Endothelial cell of umbilical vein (primary cell): ENCODE data around the gene ZNF132. TPM values are rescaled to one million over a fixed set of nuclear protein-coding genes. Genes with fewer than 3 reads are reported as not detected.
A peak's percentile ranks its signal among the peaks of the same experiment; 100 is the strongest.

Experiments
- BruUV-seq: library from RNA; stranded (reverse); fragments of 400-500 nt; replicated peaks from 2 replicates; lab custom pipeline; 2021; lab: Mats Ljungman, UMichigan
- CTCF ChIA-PET: fragments of 300-600, 350-600 bp; sonication (Branson Sonifier 250); formaldehyde crosslinking; loops from one replicate; lab custom pipeline; 2021; ENCODE audit warnings: antibody characterized with exemption, inconsistent platforms; lab: Charles Lee
- POLR2A ChIA-PET: fragments of 300-600, 350-600 bp; sonication (Branson Sonifier 250); formaldehyde crosslinking; loops from one replicate; lab custom pipeline; 2021; ENCODE audit warnings: antibody characterized with exemption, inconsistent platforms; lab: Charles Lee
- DNase-seq: peaks from one replicate; pipeline ENCODE4 v3.0.0-alpha.2; 2011; ENCODE audit warnings: low read depth, low spot score
- FAIRE-seq: peaks from 2 replicates; lab custom pipeline; 2011; peaks lifted over from hg19 to GRCh38; lab: Jason Lieb, UNC
- H2AFZ ChIP-seq: 2 replicates; pipeline ENCODE4 v1.6.0; 2012; ENCODE audit warnings: low read depth, low read length, control low read depth, inconsistent platforms
- H3K27ac ChIP-seq: 2 replicates; pipeline ENCODE4 v1.5.1; 2011; ENCODE audit warnings: low read depth, mild to moderate bottlenecking, control low read depth, low read length, moderate library complexity; ENCODE audit not compliant: insufficient read depth
- H3K27me3 ChIP-seq, 2 experiments: 2 replicates each; pipeline versions ENCODE4 v1.6.0 to v1.6.1; 2011; ENCODE audit warnings: low read length in 2 of 2, mixed read lengths in 1 of 2; ENCODE audit not compliant: control insufficient read depth in 2 of 2, insufficient read depth in 2 of 2
- H3K36me3 ChIP-seq, 2 experiments: 2 replicates in 1 of 2; 3 replicates in 1 of 2; pipeline ENCODE4 v1.5.1; 2011; ENCODE audit warnings: low read length in 2 of 2, mild to moderate bottlenecking in 1 of 2, moderate library complexity in 1 of 2; ENCODE audit not compliant: control insufficient read depth in 2 of 2, insufficient read depth in 2 of 2; ENCODE audit errors: extremely low read depth in 1 of 2
- H3K4me1 ChIP-seq: 3 replicates; pipeline ENCODE4 v1.5.1; 2011; ENCODE audit warnings: mild to moderate bottlenecking, low read length; ENCODE audit not compliant: control insufficient read depth, insufficient read depth; ENCODE audit errors: extremely low read depth
- H3K4me2 ChIP-seq: 2 replicates; pipeline ENCODE4 v1.6.1; 2011; ENCODE audit warnings: low read length, control low read depth, mixed read lengths; ENCODE audit not compliant: insufficient read depth
- H3K4me3 ChIP-seq, 3 experiments: fragments of 200-600 bp in 1 of 3; sonication (generic), shearing (Covaris generic) in 1 of 3; replicated peaks in 1 of 3; 2 replicates each; pipeline ENCODE4 v1.5.1; 2011 to 2016; ENCODE audit warnings: control low read depth in 3 of 3, low read length in 3 of 3, mild to moderate bottlenecking in 2 of 3, inconsistent platforms in 1 of 3, low read depth in 1 of 3, moderate library complexity in 1 of 3; ENCODE audit not compliant: insufficient read depth in 1 of 3
- H3K79me2 ChIP-seq: 2 replicates; pipeline ENCODE4 v1.6.0; 2012; ENCODE audit warnings: low read length, inconsistent platforms; ENCODE audit not compliant: control insufficient read depth, insufficient read depth
- H3K9ac ChIP-seq: replicated peaks from 2 replicates; pipeline ENCODE3; 2011; ENCODE audit warnings: low read length, control low read depth; ENCODE audit not compliant: insufficient read depth; ENCODE audit errors: extremely low read depth
- H3K9me1 ChIP-seq: replicated peaks from 3 replicates; pipeline ENCODE4 v1.6.0; 2011; ENCODE audit warnings: mild to moderate bottlenecking, low read length; ENCODE audit not compliant: control insufficient read depth, insufficient read depth; ENCODE audit errors: extremely low read depth
- H3K9me3 ChIP-seq: replicated peaks from 2 replicates; pipeline ENCODE4 v1.5.1; 2012; ENCODE audit warnings: low read length, inconsistent platforms; ENCODE audit not compliant: control insufficient read depth, insufficient read depth
- H4K20me1 ChIP-seq: replicated peaks from 2 replicates; pipeline ENCODE3; 2011; ENCODE audit warnings: mild to moderate bottlenecking, low read length; ENCODE audit not compliant: control insufficient read depth, insufficient read depth; ENCODE audit errors: extremely low read depth
- CTCF ChIP-seq, 2 donors: IDR thresholded peaks; 1 replicate in 1 of 2; 2 replicates in 1 of 2; pipeline ENCODE4 v1.5.1; 2011; ENCODE audit warnings: low read length in 2 of 2, mild to moderate bottlenecking in 2 of 2, moderate library complexity in 2 of 2, control low read depth in 1 of 2, inconsistent platforms in 1 of 2, low read depth in 1 of 2; ENCODE audit not compliant: insufficient read depth in 1 of 2; ENCODE audit errors: extremely low read depth in 1 of 2
- EZH2 ChIP-seq: IDR thresholded peaks from 2 replicates; pipeline ENCODE4 v1.6.1; 2012; ENCODE audit warnings: borderline replicate concordance, low read depth, mild to moderate bottlenecking, moderate library complexity, low read length, inconsistent platforms; ENCODE audit not compliant: severe bottlenecking
- FOS ChIP-seq: IDR thresholded peaks from 2 replicates; pipeline ENCODE4 v1.6.1; 2011; ENCODE audit warnings: mild to moderate bottlenecking, low read length, moderate library complexity, borderline replicate concordance; ENCODE audit not compliant: insufficient read depth
- GATA2 ChIP-seq: IDR thresholded peaks from 2 replicates; pipeline ENCODE4 v1.7.0; 2011; ENCODE audit warnings: low read depth, mild to moderate bottlenecking, moderate library complexity, mixed read lengths, low read length; ENCODE audit not compliant: insufficient read length, insufficient read depth
- JUN ChIP-seq: IDR thresholded peaks from 2 replicates; pipeline ENCODE4 v1.6.1; 2011; ENCODE audit warnings: borderline replicate concordance, low read depth; ENCODE audit not compliant: insufficient read length, insufficient read depth
- MAX ChIP-seq: IDR thresholded peaks from 2 replicates; pipeline ENCODE4 v1.6.1; 2011; ENCODE audit not compliant: insufficient read depth, insufficient read length
- MYC ChIP-seq: IDR thresholded peaks from one replicate; pipeline ENCODE4 v1.6.1; 2011; ENCODE audit warnings: mild to moderate bottlenecking, low read depth, low read length
- POLR2A ChIP-seq: IDR thresholded peaks from 2 replicates; pipeline ENCODE4 v1.6.1; 2012; ENCODE audit warnings: low read depth, mild to moderate bottlenecking, control low read depth, low read length
- POLR2AphosphoS5 ChIP-seq: IDR thresholded peaks from 2 replicates; pipeline ENCODE4 v1.6.1; 2012; ENCODE audit warnings: low read depth, mild to moderate bottlenecking, control low read depth, low read length, moderate library complexity; ENCODE audit not compliant: insufficient read depth
- dilution Hi-C: fragments of 300-500 bp; cut with MboI; formaldehyde crosslinking; loops from one replicate; pipeline ENCODE4 v1.15.0; 2019; ENCODE audit warnings: low sequenced_read_pairs; ENCODE audit not compliant: extremely low pct_ligation_motif_present
- intact Hi-C: fragments of 100-400 bp; cut with micrococcal nuclease; formaldehyde crosslinking; loops from one replicate; pipeline ENCODE4 v1.10.0; 2022
- polyA plus RNA-seq, 4 experiments: library from polyadenylated mRNA; depleted of rRNA in 3 of 4; stranded (reverse) in 3 of 4; unstranded in 1 of 4; fragments of >200 nt; gene quantifications; 2 replicates each; pipeline versions ENCODE4 v1.2.1 to v1.2.3, GENCODE V29; 2011 to 2012; ENCODE audit warnings: missing spikeins in 1 of 4
- total RNA-seq: library from RNA; stranded (reverse); gene quantifications from 2 replicates; pipeline ENCODE4 v1.2.3, GENCODE V29; 2021

ZNF132 gene
- total and polyA plus RNA-seq, 2 donors (not counting 3 experiments of a cell fraction or from before 2014, with no cell fraction given): 0.54 to 4.2 TPM

GRCh38 chr19:58407658-58408151 lies 32.2 kb downstream of the ZNF132 start:
- Histone ChIP-seq H3K4me3 (peak overlapping the region; percentile 51 to 93 (median 66)), H3K9me3 (no peaks in the 10 kb centered on the region), H3K79me2 (peaks cover 10% of the 10 kb centered on the region), H3K9ac (peak overlapping the region; percentile 49), H4K20me1 (no peaks in the 10 kb centered on the region), H3K27ac (peak overlapping the region; percentile 27), H2AFZ (peak overlapping the region; percentile 84), H3K4me1 (peaks cover 15% of the 10 kb centered on the region), H3K27me3 (no peaks in the 10 kb centered on the region), H3K4me2 (peak overlapping the region; percentile 53), H3K36me3 (no peaks in the 10 kb centered on the region), H3K9me1 (no peaks in the 10 kb centered on the region)
- ChIA-PET CTCF (interaction anchor here (1.0 kb wide), 1 partner anchor 45 kb away, joined by 3 read pairs; the partner anchor contains the start of gene ZNF497), POLR2A (interaction anchor here (1.0 kb wide), 1 partner anchor 32 kb away, joined by 3 read pairs; the partner anchor contains the start of gene ZNF132)
- dilution Hi-C loops (no loop called here), intact Hi-C loops (loop anchor here (1.0 to 2.0 kb wide), 8 partner anchors 33 to 225 kb away; partner anchors contain the start of genes ZNF132, ZNF274, ZNF324B and ZNF497)
- no peak for TF ChIP-seq POLR2A
- no peak for TF ChIP-seq MYC
- no peak for TF ChIP-seq POLR2AphosphoS5
- TF ChIP-seq MAX: no peak
- TF ChIP-seq JUN: no peak
- TF ChIP-seq GATA2: no peak
- no peak for TF ChIP-seq EZH2
- no peak for TF ChIP-seq FOS
- TF ChIP-seq CTCF (IDR thresholded peaks at IDR 0.05; ENCODE audit: extremely low read depth in 1 of 2, insufficient read depth in 1 of 2, low read depth in 1 of 2, low read length in 2 of 2): no peak
- BruUV-seq: no TSS peak
- no peak for DNase-seq
- FAIRE-seq: peak; percentile 18
